Measurements from ENCODE around the gene EXOC2.

Gene EXOC2

GRCh38 chr6:518218-518617 lies 174.7 kb downstream of the EXOC2 start:
- Histone ChIP-seq H3K27ac (ENCODE audit: low read depth, low read length, poor library complexity, severe bottlenecking) (no peak overlapping the region), H3K9ac (ENCODE audit: low read length) (no peak overlapping the region), H3K9me3 (ENCODE audit: low read length) (no peaks in the 10 kb centered on the region), H3K79me2 (ENCODE audit: insufficient read depth, low read length) (no peaks in the 10 kb centered on the region), H3K4me2 (ENCODE audit: low read length) (no peak overlapping the region), H3K9me2 (ENCODE audit: low read depth, low read length) (no peaks in the 10 kb centered on the region), H3K27me3 (ENCODE audit: insufficient read depth, low read length) (no peaks in the 10 kb centered on the region), H3K4me1 (ENCODE audit: insufficient read depth, low read length, severe bottlenecking) (no peaks in the 10 kb centered on the region), H4K20me1 (ENCODE audit: insufficient read depth, low read length) (no peaks in the 10 kb centered on the region), H3K36me3 (ENCODE audit: insufficient read depth, low read length) (no peaks in the 10 kb centered on the region), H2AFZ (ENCODE audit: low read length) (no peak overlapping the region), H3F3A (ENCODE audit: insufficient read depth, low read length) (no peaks in the 10 kb centered on the region), H3K4me3 (ENCODE audit: low read depth, low read length, poor library complexity, severe bottlenecking) (no peak overlapping the region)
- TF ChIP-seq, protein P1, sequence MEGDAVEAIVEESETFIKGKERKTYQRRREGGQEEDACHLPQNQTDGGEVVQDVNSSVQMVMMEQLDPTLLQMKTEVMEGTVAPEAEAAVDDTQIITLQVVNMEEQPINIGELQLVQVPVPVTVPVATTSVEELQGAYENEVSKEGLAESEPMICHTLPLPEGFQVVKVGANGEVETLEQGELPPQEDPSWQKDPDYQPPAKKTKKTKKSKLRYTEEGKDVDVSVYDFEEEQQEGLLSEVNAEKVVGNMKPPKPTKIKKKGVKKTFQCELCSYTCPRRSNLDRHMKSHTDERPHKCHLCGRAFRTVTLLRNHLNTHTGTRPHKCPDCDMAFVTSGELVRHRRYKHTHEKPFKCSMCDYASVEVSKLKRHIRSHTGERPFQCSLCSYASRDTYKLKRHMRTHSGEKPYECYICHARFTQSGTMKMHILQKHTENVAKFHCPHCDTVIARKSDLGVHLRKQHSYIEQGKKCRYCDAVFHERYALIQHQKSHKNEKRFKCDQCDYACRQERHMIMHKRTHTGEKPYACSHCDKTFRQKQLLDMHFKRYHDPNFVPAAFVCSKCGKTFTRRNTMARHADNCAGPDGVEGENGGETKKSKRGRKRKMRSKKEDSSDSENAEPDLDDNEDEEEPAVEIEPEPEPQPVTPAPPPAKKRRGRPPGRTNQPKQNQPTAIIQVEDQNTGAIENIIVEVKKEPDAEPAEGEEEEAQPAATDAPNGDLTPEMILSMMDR (IDR thresholded peaks at IDR 0.05; ENCODE audit: low read length), result no peak
- TF ChIP-seq EZH2 (IDR thresholded peaks at IDR 0.05; ENCODE audit: borderline replicate concordance, low read length), result no peak

GRCh38 chr6:516213-516612 lies 176.7 kb downstream of the EXOC2 start:
- H3K27ac ChIP-seq (ENCODE audit: low read depth, low read length, poor library complexity, severe bottlenecking), result no peak overlapping the region
- H4K20me1 ChIP-seq (ENCODE audit: insufficient read depth, low read length), result no peaks in the 10 kb centered on the region
- H3K9me2 ChIP-seq (ENCODE audit: low read depth, low read length), result no peaks in the 10 kb centered on the region
- TF ChIP-seq EZH2 (IDR thresholded peaks at IDR 0.05; ENCODE audit: borderline replicate concordance, low read length), result no peak
- TF ChIP-seq, protein P1 (IDR thresholded peaks at IDR 0.05; ENCODE audit: low read length), result no peak
- no peak overlapping the region for H3K4me3 ChIP-seq (ENCODE audit: low read depth, low read length, poor library complexity, severe bottlenecking)
- no peaks in the 10 kb centered on the region for H3K9me3 ChIP-seq (ENCODE audit: low read length)
- H3K9ac ChIP-seq (ENCODE audit: low read length), result no peak overlapping the region
- no peaks in the 10 kb centered on the region for H3K27me3 ChIP-seq (ENCODE audit: insufficient read depth, low read length)
- H3K79me2 ChIP-seq (ENCODE audit: insufficient read depth, low read length), result no peaks in the 10 kb centered on the region
- no peak overlapping the region for H2AFZ ChIP-seq (ENCODE audit: low read length)
- no peaks in the 10 kb centered on the region for H3F3A ChIP-seq (ENCODE audit: insufficient read depth, low read length)
- no peaks in the 10 kb centered on the region for H3K4me1 ChIP-seq (ENCODE audit: insufficient read depth, low read length, severe bottlenecking)
- no peak overlapping the region for H3K4me2 ChIP-seq (ENCODE audit: low read length)
- H3K36me3 ChIP-seq (ENCODE audit: insufficient read depth, low read length), result no peaks in the 10 kb centered on the region

DNA sequence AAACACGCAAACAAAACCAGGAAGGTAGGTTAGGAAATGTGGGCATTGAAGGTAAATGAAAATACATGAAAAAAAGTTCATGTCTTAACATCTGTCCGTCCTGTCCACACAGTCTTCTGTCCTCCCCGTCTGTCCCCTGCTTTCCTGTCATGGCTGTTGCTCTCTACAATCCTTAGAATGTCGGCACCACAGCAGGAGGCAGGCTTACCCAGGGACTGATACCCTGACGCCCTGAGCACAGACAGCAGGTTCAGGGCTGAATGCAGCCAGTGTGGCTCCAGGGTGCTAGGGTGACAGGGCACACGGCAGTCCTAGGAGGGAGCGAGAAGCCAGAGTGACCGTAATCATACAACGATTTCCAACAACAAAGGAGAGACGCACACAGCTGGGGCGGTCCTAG lies 177.7 kb downstream of the EXOC2 start:
- Histone ChIP-seq H3K9me3 (ENCODE audit: low read length) (no peaks in the 10 kb centered on the region), H3K27ac (ENCODE audit: low read depth, low read length, poor library complexity, severe bottlenecking) (no peak overlapping the region), H3K27me3 (ENCODE audit: insufficient read depth, low read length) (no peaks in the 10 kb centered on the region), H3K9ac (ENCODE audit: low read length) (no peak overlapping the region), H3K4me2 (ENCODE audit: low read length) (no peak overlapping the region), H2AFZ (ENCODE audit: low read length) (no peak overlapping the region), H4K20me1 (ENCODE audit: insufficient read depth, low read length) (no peaks in the 10 kb centered on the region), H3K36me3 (ENCODE audit: insufficient read depth, low read length) (no peaks in the 10 kb centered on the region), H3K4me1 (ENCODE audit: insufficient read depth, low read length, severe bottlenecking) (peaks cover 1% of the 10 kb centered on the region), H3K9me2 (ENCODE audit: low read depth, low read length) (no peaks in the 10 kb centered on the region), H3K4me3 (ENCODE audit: low read depth, low read length, poor library complexity, severe bottlenecking) (no peak overlapping the region), H3K79me2 (ENCODE audit: insufficient read depth, low read length) (no peaks in the 10 kb centered on the region), H3F3A (ENCODE audit: insufficient read depth, low read length) (no peaks in the 10 kb centered on the region)
- no peak for TF ChIP-seq EZH2 (IDR thresholded peaks at IDR 0.05; ENCODE audit: borderline replicate concordance, low read length)
- TF ChIP-seq, protein P1 (IDR thresholded peaks at IDR 0.05; ENCODE audit: low read length), result no peak

Measured in OCI-LY1 (cell line).